Iris pigment epithelial cell (primary cell): ENCODE measurements around the gene PEF1.
"Not testable (repeated sequence)": the region's sequence is repeated elsewhere in the genome, so short reads cannot be mapped to it uniquely, and the experiment has no call there.

Experiments used
- DNase-seq: peaks from one replicate; pipeline ENCODE4 v3.0.0-alpha.2; 2011; ENCODE audit warnings: low read depth

PEF1 gene

GRCh38 chr1:31609514-31610118 lies 35.1 kb downstream of the PEF1 start:
- no peak for DNase-seq

- DNase-seq = no peak
Measured at GRCh38 chr1:31607360-31607759, 37.3 kb downstream of the PEF1 start.

DNA sequence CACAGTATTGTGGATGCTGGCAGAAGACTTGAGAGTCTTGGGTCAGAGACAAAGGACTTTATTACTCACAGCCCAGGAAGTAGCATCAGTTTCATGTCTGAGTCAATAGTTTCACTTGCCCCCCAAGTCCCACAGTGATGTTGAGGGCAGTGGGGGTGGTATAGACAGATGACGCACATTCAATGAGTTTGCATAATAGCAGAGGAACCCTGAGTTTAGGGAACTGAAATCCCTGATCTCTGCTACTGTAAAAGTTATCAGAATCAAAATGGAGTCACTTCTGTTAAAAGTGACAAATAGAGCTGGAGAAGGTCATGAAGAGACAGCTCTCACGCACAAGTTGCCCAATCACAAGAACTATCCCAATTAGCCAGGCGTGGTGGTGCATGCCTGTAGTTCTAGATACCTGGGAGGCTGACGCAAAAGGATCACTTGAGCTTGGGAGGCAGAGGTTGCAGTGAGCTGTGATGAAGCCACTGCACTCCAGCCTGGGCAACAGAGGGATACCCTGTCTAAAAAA lies 38.7 kb downstream of the PEF1 start:
- peak; percentile 90 for DNase-seq

GRCh38 chr1:31602081-31602480 lies 42.6 kb downstream of the PEF1 start:
- no peak for DNase-seq

GRCh38 chr1:31600641-31601040 lies 44.0 kb downstream of the PEF1 start:
- DNase-seq = no peak

DNA sequence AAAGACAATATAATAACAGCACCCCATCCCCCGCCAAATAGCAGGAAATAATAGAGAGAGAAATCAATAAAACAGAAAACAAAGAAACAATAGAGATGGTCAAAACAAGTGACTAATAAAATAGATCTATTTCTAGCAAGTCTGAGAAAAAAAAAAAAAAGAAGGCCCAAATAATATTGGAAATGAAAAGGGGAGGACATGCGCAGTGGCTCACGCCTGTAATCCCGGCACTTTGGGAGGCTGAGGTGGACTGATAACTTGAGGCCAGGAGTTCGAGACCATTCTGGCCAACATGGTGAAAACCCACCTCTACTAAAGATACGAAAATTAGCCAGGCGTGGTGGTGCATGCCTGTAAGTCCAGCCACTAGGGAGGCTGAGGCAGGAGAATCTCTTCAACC lies 45.7 kb downstream of the PEF1 start:
- no peak for DNase-seq

DNA sequence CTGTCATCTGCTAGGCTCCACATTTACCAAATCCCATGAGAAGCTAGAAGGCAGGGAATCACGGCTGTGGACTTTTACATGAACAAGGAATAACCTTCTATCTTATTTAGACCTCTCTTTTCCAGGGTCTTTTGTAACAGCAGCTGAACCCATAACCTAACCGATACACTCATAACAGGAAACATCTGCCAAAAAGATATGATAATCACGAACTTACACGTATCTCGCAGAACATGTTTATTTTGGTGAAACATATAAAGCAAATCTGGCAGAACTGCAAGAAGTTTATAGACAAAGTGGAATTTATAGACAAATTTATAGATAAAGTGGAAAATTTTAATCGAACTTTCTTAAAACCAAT lies 48.0 kb downstream of the PEF1 start:
- no peak for DNase-seq

DNA sequence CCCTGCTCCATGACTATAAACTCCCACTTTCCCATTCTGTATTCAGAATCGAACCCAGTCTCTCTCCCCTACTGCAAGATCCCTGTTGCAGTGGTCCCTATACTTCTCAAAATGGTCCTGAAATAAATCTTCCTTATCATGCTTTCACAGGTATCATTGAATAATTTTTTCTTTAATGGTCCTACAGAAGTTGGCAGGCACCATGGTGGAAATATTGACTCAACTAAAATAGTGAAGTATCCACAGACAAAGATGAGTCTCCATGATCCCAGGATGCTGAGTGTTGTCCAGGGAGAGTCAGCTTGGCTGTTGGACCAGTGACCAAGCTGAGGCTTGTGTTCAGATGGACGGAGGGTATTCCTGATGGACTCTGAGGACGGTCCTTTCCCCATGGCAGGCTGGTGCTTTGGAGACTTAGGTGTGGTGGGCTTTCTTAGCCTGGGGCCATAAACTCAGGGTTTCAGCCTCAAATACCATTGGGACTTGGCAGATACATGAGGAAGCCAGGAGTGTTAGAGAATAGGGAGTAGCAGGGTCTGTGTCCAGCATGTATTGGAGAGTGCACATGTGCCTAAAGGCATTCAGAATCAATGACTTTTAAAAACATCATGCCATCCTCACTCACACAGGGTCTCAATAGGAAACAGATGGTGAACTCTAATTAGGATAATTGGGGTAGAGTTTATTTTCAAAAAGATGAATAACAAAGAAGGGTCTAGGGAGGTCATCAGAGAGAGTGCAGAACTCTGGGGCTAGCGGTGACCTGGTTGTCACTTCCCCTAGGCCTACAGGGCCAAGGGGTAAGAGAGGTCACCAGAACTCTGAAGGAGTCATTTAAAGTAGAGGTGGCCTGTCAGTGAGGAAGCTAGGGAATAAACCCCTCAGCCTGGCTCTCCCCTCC lies 48.6 kb downstream of the PEF1 start:
- DNase-seq = no peak

GRCh38 chr1:31593770-31594632 lies 50.7 kb downstream of the PEF1 start:
- DNase-seq = peak; percentile 61

GRCh38 chr1:31593136-31593665 lies 51.5 kb downstream of the PEF1 start:
- no peak for DNase-seq

DNA sequence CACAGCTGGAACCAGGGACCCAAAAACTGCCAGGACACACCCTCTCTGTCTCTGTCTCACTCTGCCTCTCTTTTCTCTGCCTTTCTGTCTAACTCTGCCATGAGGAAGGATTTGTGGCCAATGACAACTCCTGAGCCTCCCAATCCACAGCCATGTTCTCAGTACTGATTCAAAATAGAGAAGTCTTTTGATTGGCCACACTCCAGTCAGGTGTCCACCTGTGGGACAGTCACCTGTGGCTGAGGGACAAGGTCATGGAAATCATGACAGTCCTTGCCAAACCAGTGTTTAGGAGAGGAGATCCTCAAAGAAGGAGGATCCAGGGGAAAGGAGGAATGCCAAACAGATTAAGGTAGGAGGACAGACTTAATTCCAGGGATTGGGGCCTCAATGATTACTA lies 52.5 kb downstream of the PEF1 start:
- no peak for DNase-seq

DNA sequence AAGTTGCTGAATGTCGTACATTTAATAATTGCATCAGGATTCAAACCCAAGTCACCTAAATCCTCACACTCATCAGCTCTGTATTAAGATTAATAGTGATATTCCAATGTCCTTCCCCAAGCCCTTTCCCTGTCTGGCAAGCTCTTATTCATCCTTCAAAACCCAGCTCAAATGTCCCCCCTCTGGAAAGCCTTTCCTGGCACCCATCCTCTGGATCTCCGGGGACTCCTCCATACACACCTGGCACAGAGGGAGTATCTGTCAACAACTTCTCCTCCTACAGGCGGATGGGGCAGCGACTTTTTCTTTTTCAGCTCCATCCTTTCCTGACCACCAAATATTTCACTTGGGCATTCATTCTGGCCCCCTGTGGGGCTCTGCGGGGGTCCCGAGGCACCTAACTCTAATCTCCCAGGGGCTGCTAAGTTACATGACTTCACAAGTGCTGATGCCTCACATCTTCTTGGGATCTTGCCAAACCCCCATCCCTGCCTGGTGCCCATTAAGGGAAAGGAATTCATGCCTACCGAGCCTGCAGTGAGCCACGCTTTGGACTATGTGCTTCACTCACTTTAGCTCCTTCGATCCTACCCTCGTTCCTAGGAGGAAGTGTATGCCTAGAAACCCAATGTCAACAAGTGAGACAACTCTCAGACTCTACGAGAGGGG lies 53.1 kb downstream of the PEF1 start:
- DNase-seq = no peak

DNA sequence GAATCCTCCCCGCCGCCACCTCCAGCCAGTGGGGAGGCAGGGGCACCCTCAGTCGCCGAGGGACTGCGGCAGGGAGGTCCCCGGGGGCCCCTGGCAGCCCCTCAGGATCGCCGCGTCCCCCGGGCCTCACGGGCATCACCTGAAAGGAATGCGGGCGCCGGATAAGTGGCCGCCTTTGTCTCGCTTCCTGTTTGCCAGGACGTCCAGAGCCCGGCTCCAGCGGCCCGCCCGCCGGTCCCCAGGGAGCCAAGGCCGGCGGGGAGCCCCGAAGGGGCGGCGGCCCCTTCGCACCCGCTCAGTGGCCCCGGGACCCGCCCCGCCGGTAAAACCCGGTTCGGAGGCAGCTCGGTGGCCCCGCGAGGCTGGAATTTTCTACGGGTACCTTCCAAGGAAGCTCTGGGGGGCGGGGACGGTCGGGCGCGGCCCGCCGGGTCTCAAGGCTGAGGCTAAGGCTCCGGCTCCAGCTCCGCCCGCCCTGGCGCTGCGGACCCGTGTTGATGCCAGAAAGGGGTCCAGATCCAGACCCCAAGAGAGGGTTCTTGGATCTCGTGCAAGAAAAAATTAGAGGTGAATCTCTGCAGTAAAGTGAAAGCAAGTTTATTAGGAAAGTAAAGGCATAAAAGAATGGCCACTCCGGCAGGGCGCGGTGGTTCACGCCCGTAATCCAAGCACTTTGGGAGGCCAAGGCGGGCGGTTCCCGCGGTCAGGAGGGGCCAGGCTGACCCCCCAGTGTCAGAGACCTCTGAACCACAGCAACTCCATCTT lies 55.7 kb downstream of the PEF1 start:
- no peak for DNase-seq

DNA sequence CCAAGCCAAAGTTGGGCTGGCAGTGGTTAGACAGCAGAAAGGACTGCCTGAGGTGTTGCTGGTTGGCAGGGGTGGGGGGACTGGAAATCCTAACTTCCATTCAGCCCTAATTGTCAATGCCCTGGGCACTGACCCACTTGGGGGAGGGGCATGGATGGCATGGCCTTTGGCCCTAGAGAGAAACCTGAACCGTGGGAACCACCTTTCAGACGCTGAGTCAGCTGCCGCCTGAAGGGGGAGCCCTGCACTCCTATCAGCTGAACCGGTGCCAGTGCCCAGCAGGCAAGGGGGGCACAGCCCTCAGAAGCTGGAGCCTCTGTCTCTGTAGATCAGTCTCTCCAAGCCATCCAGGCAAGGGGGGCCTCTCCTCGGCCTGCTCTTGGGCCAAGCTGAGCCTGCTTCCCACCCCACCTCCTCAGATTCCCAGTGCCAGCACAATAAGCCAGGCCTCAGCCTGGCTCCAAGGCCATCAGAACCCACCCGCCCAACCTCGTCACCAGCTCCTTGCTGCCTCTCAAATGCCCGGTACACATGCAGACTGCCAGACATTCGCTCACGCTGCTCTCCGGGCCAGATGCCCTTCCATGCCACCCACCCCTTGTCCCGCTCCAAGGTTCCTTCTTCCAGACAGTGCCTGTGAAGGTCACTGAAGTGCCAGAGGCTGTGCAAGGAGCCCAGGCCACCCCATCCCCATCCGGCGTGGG lies 56.8 kb downstream of the PEF1 start:
- no peak for DNase-seq

- not testable (repeated sequence) for DNase-seq
Measured at GRCh38 chr1:31587328-31587699, 57.4 kb downstream of the PEF1 start.

DNA sequence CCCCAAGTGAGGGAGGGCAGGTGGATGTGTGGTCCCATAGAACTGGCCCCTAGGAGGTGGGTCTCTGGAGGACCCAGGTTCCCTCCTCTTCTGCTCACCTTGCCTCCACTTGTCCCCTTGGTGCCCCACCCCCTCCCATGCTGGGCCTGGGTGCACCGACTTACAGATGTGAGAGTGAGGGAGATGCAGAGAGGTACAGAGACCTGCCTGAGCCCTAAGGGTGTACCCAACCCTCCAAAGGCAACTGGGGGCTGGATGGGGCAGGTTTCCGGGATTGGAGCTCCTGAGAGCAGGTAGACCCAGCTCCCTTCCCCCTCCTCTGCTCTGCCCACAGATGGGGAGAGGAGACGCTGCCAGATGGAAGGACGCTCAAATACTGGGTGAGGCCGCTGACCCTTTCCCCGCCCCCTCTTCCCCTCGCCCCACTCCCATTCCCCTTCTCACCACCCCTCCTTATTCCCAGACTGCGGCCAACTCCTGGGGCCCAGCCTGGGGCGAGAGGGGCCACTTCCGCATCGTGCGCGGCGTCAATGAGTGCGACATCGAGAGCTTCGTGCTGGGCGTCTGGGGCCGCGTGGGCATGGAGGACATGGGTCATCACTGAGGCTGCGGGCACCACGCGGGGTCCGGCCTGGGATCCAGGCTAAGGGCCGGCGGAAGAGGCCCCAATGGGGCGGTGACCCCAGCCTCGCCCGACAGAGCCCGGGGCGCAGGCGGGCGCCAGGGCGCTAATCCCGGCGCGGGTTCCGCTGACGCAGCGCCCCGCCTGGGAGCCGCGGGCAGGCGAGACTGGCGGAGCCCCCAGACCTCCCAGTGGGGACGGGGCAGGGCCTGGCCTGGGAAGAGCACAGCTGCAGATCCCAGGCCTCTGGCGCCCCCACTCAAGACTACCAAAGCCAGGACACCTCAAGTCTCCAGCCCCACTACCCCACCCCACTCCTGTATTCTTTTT lies 58.0 kb downstream of the PEF1 start:
- DNase-seq = no peak

DNA sequence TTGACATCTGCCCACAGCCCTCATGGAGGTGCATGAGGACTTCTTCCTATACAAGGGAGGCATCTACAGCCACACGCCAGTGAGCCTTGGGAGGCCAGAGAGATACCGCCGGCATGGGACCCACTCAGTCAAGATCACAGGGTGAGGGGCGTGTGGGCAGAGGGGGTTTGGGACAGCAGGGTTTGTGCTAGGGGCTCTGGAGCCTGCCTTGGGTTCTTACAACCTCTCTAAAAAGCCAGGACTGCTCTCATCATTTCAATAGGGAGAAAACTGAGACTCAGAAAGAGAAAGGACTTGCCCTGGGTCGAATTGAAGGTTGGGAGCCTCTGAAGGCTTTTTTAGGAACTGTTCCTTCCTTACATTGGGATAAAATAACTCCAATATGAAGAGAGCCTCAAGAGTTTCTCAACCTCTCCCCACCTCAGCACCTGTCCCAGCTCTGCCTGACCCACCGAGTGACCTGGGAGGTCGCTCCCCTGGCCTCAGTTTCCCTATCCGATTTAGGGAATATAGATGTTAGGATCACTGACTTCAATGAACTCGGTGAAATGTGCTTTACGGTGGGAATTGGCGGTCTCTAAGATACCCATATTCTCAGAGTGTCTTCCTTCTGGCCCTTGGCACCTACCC lies 58.8 kb downstream of the PEF1 start:
- no peak for DNase-seq

DNA sequence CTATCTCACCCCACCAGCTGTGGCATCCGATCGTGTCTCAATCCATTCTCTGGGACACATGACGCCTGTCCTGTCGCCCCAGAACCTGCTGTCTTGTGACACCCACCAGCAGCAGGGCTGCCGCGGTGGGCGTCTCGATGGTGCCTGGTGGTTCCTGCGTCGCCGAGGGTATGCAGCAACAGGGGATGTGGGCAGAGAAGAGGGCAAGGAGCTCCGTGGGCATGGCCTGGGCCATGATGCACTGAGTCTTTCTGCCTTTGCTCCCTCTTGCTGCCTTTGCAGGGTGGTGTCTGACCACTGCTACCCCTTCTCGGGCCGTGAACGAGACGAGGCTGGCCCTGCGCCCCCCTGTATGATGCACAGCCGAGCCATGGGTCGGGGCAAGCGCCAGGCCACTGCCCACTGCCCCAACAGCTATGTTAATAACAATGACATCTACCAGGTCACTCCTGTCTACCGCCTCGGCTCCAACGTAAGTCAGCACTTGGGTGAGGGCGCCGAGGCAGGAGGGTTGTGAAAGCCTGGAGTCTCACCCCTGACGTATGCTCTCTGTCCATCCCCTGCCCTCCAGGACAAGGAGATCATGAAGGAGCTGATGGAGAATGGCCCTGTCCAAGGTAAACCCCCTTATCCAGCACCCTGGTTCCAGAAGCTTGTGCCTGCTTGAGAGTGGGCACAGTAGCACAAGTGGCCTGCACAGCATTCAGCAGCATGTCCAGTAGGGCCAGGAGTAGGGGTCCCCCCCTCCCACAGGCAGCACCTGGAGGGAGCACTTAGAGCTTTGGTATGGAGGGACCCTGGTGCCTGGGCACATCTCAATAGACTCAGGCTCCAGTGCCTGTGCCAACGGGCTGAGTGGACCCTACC lies 59.6 kb downstream of the PEF1 start:
- no peak for DNase-seq
